Adipocyte (in vitro differentiated cells): ENCODE measurements around the gene PRR12.

Experiments
- DNase-seq: peaks from one replicate; pipeline ENCODE4 v3.0.0-alpha.2; 2015; ENCODE audit warnings: low read depth
- H3K27me3 ChIP-seq: replicated peaks from 2 replicates; pipeline ENCODE4 v1.7.0; 2013; ENCODE audit warnings: mild to moderate bottlenecking, low read length, moderate library complexity; ENCODE audit not compliant: control insufficient read depth, insufficient read depth
- H3K36me3 ChIP-seq: 2 replicates; pipeline ENCODE4 v1.7.0; 2013; ENCODE audit warnings: low read length, mild to moderate bottlenecking, moderate library complexity; ENCODE audit not compliant: control insufficient read depth, insufficient read depth, severe bottlenecking
- H3K4me1 ChIP-seq: 2 replicates; pipeline ENCODE4 v1.7.0; 2013; ENCODE audit warnings: mild to moderate bottlenecking, low read length, moderate library complexity; ENCODE audit not compliant: control insufficient read depth, insufficient read depth
- H3K4me3 ChIP-seq: 2 replicates; pipeline ENCODE4 v1.7.0; 2013; ENCODE audit warnings: mild to moderate bottlenecking, low read length, moderate library complexity
- H3K9ac ChIP-seq: 2 replicates; pipeline ENCODE4 v1.7.0; 2013; ENCODE audit warnings: mild to moderate bottlenecking, low read length, moderate library complexity
- H3K9me3 ChIP-seq: 2 replicates; pipeline ENCODE4 v1.7.0; 2013; ENCODE audit warnings: mild to moderate bottlenecking, low read length, moderate library complexity; ENCODE audit not compliant: control insufficient read depth

The PRR12 gene

DNA sequence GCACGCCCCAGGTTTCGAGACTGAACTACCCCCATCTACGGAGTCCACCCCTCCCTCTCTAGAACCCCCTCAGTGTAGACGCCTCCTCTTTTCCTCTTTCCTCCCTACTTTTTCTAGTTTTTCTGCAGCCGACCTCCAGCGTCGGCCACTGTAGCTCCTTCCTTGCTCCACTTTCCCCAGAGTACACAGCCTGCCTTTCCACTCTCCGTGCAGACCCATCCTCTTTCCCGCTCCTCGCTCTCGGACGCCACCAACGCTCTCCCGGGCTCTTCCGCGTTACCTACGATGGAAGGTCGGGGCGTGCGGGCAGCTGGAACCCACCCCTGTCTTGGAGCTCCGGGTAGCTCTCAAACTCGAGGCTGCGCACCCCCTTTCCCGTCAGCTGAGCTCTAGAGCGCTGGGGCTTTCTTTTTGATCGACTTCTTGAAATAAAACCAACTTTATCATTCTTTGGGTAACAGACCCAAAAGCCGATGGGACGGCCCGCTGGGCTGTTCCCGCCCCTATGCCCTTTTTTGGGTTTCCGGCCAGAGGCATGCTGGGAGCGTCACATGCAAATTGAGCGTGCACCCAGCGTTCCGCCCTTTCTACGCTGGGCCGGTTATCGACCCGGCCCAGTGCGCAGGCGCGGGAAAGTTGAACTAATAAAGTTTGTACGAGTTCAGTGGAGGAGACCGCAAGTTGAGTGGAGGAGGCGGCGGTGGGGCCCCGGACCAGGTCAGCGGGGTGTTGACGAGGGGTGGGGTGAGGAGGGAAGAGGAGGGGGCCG lies 74.6 kb downstream of the PRR12 start, which contains the start of the genes BCL2L12 and IRF3:
BCL2L12 (plus strand) TSS at position 583 of the 769 bp plus-strand sequence. CDS start 760 bp downstream, outside the sequence.
IRF3 (minus strand) TSS at position 507 of the 769 bp plus-strand sequence. CDS start 1,019 bp downstream, outside the sequence.
- peaks cover 21% of the 10 kb centered on the region for H3K36me3 ChIP-seq
- H3K4me1 ChIP-seq: peaks cover 17% of the 10 kb centered on the region
- no peaks in the 10 kb centered on the region for H3K27me3 ChIP-seq
- peak within 1 kb of the TSS; percentile 91 for H3K9ac ChIP-seq
- H3K9me3 ChIP-seq: no peaks in the 10 kb centered on the region
- peak within 1 kb of the TSS; percentile 88 for H3K4me3 ChIP-seq
- peak; percentile 99 for DNase-seq

DNA sequence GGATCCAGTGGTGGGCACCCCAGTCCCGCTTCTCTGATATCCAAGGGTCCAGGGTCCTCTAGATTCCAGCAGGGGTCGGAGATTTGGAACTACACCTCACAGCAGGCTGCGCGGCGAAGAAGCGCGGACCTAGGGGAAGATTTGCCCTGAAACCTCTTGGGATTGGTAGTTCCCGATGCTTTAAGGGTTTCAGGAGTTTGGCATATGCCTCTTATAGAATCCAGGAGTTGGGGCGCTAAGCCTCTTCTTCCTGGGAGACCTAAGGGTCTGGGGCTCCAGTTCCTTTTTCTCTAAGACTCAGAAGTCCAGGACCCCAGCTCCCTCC lies 75.1 kb downstream of the PRR12 start:
- no peaks in the 10 kb centered on the region for H3K9me3 ChIP-seq
- H3K27me3 ChIP-seq: no peaks in the 10 kb centered on the region
- H3K4me1 ChIP-seq: peaks cover 17% of the 10 kb centered on the region
- H3K36me3 ChIP-seq: peaks cover 17% of the 10 kb centered on the region
- peak overlapping the region; percentile 88 for H3K4me3 ChIP-seq
- peak overlapping the region; percentile 91 for H3K9ac ChIP-seq
- no peak for DNase-seq

DNA sequence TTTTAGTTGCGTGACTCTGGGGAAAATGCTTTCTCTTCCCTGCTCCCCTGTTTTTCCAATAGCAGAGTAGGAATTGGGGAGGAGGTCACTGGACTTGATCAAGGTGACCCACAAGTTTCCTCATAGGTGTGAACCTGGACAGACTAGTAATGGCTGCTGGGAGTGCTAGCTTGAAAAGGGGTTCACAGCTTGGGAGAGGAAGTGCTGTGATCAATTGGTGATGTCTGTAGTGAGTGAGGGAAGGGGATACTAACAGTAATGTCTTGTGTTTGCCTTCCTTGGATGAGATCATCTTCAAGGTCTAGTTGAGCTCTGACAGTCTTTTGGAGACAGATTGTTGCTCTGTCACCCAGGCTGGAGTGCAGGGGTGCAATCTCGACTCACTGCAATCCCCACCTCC lies 76.5 kb downstream of the PRR12 start:
- H3K9me3 ChIP-seq: no peaks in the 10 kb centered on the region
- no peak for DNase-seq
- no peak overlapping the region for H3K9ac ChIP-seq
- H3K27me3 ChIP-seq: no peaks in the 10 kb centered on the region
- peaks cover 23% of the 10 kb centered on the region for H3K4me1 ChIP-seq
- peaks cover 5% of the 10 kb centered on the region for H3K36me3 ChIP-seq
- no peak overlapping the region for H3K4me3 ChIP-seq

DNA sequence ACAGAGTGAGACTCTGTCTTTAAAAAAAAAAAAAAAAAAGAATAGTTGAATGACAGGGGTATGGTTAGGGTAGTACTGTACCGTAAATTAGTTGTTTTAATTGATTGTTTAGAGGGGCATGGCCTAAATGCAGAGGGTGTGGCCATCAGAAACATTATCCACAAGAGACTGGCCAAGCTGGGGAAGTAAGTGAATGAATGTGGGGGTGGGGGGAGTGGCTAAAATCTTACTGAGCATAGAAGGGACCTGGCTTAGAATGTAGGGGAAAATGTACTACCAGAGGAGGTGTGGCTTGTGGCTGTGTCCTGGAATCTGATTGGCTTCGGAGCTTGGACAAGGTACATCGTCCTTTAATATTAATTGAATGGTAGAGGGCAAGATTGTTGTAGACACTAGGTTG lies 78.5 kb downstream of the PRR12 start:
- no peak for DNase-seq
- Histone ChIP-seq H3K27me3 (no peaks in the 10 kb centered on the region), H3K36me3 (no peaks in the 10 kb centered on the region), H3K4me3 (no peak overlapping the region), H3K4me1 (peaks cover 17% of the 10 kb centered on the region), H3K9ac (no peak overlapping the region), H3K9me3 (no peaks in the 10 kb centered on the region)

DNA sequence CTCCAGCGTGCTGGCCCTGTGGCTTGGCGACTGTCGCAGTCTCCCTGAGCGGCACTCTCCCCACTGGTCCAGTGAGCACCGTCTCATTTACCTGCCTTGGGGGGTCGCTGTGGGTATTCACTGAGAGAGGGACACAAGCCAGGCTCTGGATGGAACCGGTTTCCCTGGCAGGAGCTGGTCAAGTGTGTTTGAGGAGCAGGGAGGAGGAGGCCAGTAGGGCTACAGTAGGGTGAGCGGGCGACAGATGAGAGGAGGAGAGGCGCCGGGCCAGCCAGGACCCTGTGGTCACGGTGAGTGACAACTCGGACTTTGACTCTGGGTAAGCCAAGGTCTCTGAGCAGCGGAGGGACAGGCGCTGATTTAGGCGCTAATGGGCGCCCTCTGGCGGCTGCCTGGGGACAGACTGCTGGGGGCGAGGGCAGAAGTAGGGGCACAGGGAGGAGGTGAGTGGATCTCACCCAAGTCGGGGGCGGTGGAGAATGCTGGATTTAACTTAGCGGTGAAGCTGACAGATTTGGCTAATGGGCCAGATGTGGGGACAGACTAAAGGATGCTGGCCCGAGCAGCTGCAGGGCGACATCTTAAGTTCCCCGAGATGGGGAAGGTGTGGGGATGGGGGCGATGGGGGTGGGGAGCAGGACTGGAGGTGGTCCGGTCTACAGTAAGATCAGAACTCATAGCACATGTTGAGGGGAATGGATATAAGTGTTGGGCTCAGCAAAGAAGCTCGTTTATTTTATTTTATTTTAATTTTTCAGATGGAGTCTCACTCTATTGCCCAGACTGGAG lies 81.3 kb downstream of the PRR12 start:
- Histone ChIP-seq H3K4me3 (no peak overlapping the region), H3K36me3 (no peaks in the 10 kb centered on the region), H3K4me1 (peaks cover 6% of the 10 kb centered on the region), H3K9ac (peak overlapping the region; percentile 67), H3K27me3 (no peaks in the 10 kb centered on the region), H3K9me3 (no peaks in the 10 kb centered on the region)
- DNase-seq: peak; percentile 91
